ENCODE data around the gene ZNF30.

DNA sequence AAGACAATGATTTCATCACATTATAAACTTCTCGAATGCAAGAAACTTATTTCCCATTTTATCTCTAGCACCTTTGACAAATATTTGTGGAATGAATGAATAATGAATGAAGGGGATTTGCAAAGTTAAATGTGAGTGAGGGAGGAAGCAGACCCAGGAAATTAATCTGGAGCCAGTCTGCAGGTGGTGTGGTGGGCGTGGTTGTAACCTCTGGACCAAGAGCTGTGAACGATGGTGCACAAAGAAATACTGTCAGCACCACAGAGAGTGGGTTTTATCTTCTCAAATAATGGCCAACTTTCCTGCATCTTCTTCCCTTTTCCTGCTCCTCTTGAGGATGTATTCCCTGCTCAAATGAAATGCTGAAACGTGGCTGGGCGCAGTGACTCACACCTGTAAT lies 48.4 kb downstream of the ZNF30 start:
- TF ChIP-seq GATA3 (IDR thresholded peaks at IDR 0.05; ENCODE audit: low read depth, low read length) (no peak), GATA2 (IDR thresholded peaks at IDR 0.05; ENCODE audit: low read depth, low read length) (no peak)
